PC-9 (cell line): ENCODE results near the gene ID1.

Source experiments
- CTCF ChIP-seq: fragments of 200-600 bp; sonication (generic); conservative IDR thresholded peaks from 2 replicates; pipeline ENCODE4 v1.6.1; 2017; ENCODE audit warnings: mixed run types, antibody characterized with exemption, mild to moderate bottlenecking, moderate library complexity
- EZH2 ChIP-seq: fragments of 200-600 bp; sonication (generic); IDR thresholded peaks from 2 replicates; pipeline ENCODE4 v1.8.0; 2017; ENCODE audit warnings: antibody characterized with exemption, low read depth

GRCh38 chr20:31587545-31588389, 17.3 kb upstream of the ID1 start:
- TF ChIP-seq CTCF (no peak), EZH2 (no peak)
